IPS DF 4.7 (cell line): ENCODE data around the gene RPA1.

Experiments used
- DNase-seq: peaks from one replicate; pipeline ENCODE4 v3.0.0-alpha.2; 2013; ENCODE audit warnings: low spot score; ENCODE audit errors: extremely low read depth

RPA1 gene

GRCh38 chr17:1941272-1942065 is 111.7 kb downstream of the RPA1 start:
- DNase-seq = no peak

DNA sequence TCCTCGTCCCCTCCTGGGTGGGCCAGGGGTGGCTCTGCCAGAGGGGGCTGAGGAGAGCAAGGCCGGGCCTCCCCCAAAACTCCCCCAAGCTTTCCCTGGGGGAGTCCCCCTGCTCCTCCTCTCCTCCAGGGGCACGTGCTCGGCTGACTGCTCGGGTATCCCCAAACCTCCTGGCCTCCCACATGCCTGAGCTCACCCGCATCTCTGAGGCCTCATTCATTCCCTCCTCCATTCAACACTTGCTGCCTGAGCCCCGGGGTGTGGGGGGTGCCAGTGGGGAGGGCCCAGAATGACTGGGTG is 112.2 kb downstream of the RPA1 start:
- DNase-seq = no peak

- DNase-seq = no peak
These were observed 113.0 kb downstream of the RPA1 start for GRCh38 chr17:1942666-1943435.

GRCh38 chr17:1943436-1943831 is 113.6 kb downstream of the RPA1 start:
- DNase-seq = no peak

GRCh38 chr17:1945621-1946020 is 115.8 kb downstream of the RPA1 start:
- no peak for DNase-seq

GRCh38 chr17:1946021-1946932 is 116.5 kb downstream of the RPA1 start:
- no peak for DNase-seq

- DNase-seq = no peak
These were observed 117.5 kb downstream of the RPA1 start for GRCh38 chr17:1947229-1947742.

DNA sequence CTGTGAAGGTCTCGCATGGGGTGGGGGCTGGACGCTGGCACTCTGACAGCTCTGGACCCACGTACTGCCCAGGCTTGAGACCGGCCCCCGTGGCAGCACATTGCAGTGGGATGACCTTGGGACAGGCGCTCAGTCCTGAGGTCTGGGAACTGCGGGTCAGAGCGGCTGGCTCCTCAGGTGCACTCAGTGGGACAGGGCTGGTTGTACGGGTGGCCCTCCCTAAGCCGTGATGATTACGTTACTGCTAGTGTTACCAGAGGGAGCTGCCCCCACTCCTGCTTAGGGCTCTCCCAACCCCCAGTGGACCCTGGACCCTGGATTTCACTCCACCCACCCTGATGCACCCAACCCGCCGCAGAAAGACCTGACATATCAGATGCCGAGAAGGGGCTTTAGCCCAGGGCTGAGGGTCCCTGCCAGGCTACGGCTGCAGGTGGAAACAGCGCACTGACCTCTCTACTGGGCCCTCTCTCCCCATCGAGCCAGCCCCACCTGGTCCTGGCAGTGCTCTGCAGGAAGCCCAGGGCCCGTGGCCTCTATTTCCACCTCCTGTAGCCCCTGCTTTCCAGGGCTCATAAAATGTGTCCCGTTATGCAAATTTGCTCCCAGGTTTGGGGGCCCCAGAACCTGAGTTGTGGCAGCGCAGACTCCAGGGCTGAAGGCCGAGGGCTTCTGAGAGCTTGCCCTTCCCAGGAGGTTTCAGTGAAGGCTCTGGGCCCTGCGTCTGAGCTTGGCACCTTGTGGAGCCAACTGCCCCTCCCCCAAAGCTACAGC is 118.1 kb downstream of the RPA1 start:
- DNase-seq = no peak

GRCh38 chr17:1948517-1948825 is 118.7 kb downstream of the RPA1 start:
- DNase-seq = no peak
